Liver (tissue), 9 donors: ENCODE results near the gene TMEM53. TPM values are rescaled to one million over a fixed set of nuclear protein-coding genes. Genes with fewer than 3 reads are reported as not detected.

Source experiments
- DNase-seq: peaks from one replicate; pipeline ENCODE4 v3.0.0-alpha.2; 2017; ENCODE audit warnings: low spot score
- H3K27ac ChIP-seq, 2 donors: one replicate each; pipeline ENCODE4 v1.7.0; 2013; ENCODE audit warnings: inconsistent platforms in 2 of 2, low read length in 2 of 2, control low read depth in 1 of 2, low read depth in 1 of 2, mild to moderate bottlenecking in 1 of 2
- H3K27me3 ChIP-seq, 4 donors: one replicate each; pipeline versions ENCODE4 v1.6.1 to v1.7.0; 2013; ENCODE audit warnings: low read length in 3 of 4, inconsistent platforms in 1 of 4, mild to moderate bottlenecking in 1 of 4, moderate library complexity in 1 of 4; ENCODE audit not compliant: control insufficient read depth in 4 of 4, insufficient read depth in 4 of 4
- H3K36me3 ChIP-seq, 4 donors: one replicate each; pipeline versions ENCODE4 v1.6.1 to v1.7.0; 2013; ENCODE audit warnings: low read length in 3 of 4, mild to moderate bottlenecking in 3 of 4, low read depth in 1 of 4, moderate library complexity in 1 of 4; ENCODE audit not compliant: control insufficient read depth in 4 of 4, insufficient read depth in 3 of 4
- H3K4me1 ChIP-seq, 4 donors: one replicate each; pipeline versions ENCODE4 v1.6.1 to v1.7.0; 2013; ENCODE audit warnings: low read length in 3 of 4, mild to moderate bottlenecking in 3 of 4, moderate library complexity in 1 of 4; ENCODE audit not compliant: control insufficient read depth in 4 of 4, insufficient read depth in 4 of 4
- H3K4me3 ChIP-seq, 3 donors: one replicate each; pipeline versions ENCODE4 v1.6.1 to v1.7.0; 2013; ENCODE audit warnings: low read length in 3 of 3, control low read depth in 1 of 3, low read depth in 1 of 3, mild to moderate bottlenecking in 1 of 3
- H3K9ac ChIP-seq, 2 donors: one replicate each; pipeline ENCODE4 v1.7.0; 2013; ENCODE audit warnings: low read length in 2 of 2, mild to moderate bottlenecking in 2 of 2, moderate library complexity in 2 of 2, control low read depth in 1 of 2, low read depth in 1 of 2
- H3K9me3 ChIP-seq, 4 donors: one replicate each; pipeline versions ENCODE4 v1.6.1 to v1.7.0; 2013; ENCODE audit warnings: low read length in 3 of 4; ENCODE audit not compliant: control insufficient read depth in 4 of 4
- ATF3 ChIP-seq: IDR thresholded peaks from 2 replicates; pipeline ENCODE4 v1.6.1; 2016; ENCODE audit warnings: antibody characterized with exemption
- CTCF ChIP-seq: fragments of 150-350 bp; IDR thresholded peaks from 2 replicates; pipeline ENCODE4 v1.5.1; 2017; ENCODE audit warnings: improper control_type of control experiment, low read depth, low read length; ENCODE audit not compliant: missing input control
- EGR1 ChIP-seq, 2 donors: IDR thresholded peaks; 2 replicates each; pipeline ENCODE4 v1.6.1; 2016 to 2018; ENCODE audit warnings: antibody characterized with exemption in 2 of 2, low read depth in 2 of 2
- HNF4A ChIP-seq, 2 donors: conservative IDR thresholded peaks; 2 replicates each; pipeline ENCODE4 v1.6.1; 2016; ENCODE audit warnings: antibody characterized with exemption in 2 of 2, mild to moderate bottlenecking in 2 of 2
- JUND ChIP-seq, 2 donors: IDR thresholded peaks; 2 replicates each; pipeline ENCODE4 v1.6.1; 2016; ENCODE audit warnings: antibody characterized with exemption in 2 of 2
- REST ChIP-seq: IDR thresholded peaks from 2 replicates; pipeline ENCODE4 v1.6.1; 2016; ENCODE audit warnings: antibody characterized with exemption, mild to moderate bottlenecking
- TAF1 ChIP-seq: conservative IDR thresholded peaks from 2 replicates; pipeline ENCODE4 v1.6.1; 2016; ENCODE audit warnings: antibody characterized with exemption, mild to moderate bottlenecking
- YY1 ChIP-seq: IDR thresholded peaks from 2 replicates; pipeline ENCODE4 v1.6.1; 2016; ENCODE audit warnings: antibody characterized with exemption, mild to moderate bottlenecking
- ZBTB33 ChIP-seq: IDR thresholded peaks from 2 replicates; pipeline ENCODE4 v1.6.1; 2016; ENCODE audit warnings: antibody characterized with exemption
- WGBS: extraction: QIAGEN DNeasy Blood & Tissue Kit; methylation state at CpG from one replicate; pipeline ENCODE4 v1.1.7; 2013; 5-methylcytosine and 5-hydroxymethylcytosine counted together
- polyA plus RNA-seq, 2 donors: library from polyadenylated mRNA; stranded (reverse) in 1 of 2; unstranded in 1 of 2; fragments of 200-250 nt in 1 of 2; fragments of >200 nt in 1 of 2; fragmentation: Nextera tagmentation in 1 of 2; extraction: Ambion mirVana in 1 of 2; gene quantifications; one replicate each; pipeline versions ENCODE4 v1.2.1 to v1.2.3, GENCODE V29; 2013 to 2015
- total RNA-seq, 2 donors: library from RNA; depleted of rRNA; stranded (reverse); fragments of >200 nt; gene quantifications; one replicate each; pipeline ENCODE4 v1.2.3, GENCODE V29; 2014
- donor health status: healthy.
- donor health status: healthy.
- donor health status: healthy.
- donor health status: healthy.
- donor health status: healthy.

TMEM53 gene
- total and polyA plus RNA-seq, 4 donors = 9.9 to 89.2 (median 29.4) TPM

- Histone ChIP-seq H3K4me3 (no peak overlapping the region), H3K36me3 (peaks cover 11 to 46% (median 12%) of the 10 kb centered on the region in 4 donors), H3K27me3 (no peaks in the 10 kb centered on the region), H3K9ac (no peak overlapping the region), H3K27ac (no peak overlapping the region), H3K4me1 (peaks cover 2 to 31% (median 14%) of the 10 kb centered on the region in 4 donors), H3K9me3 (no peaks in the 10 kb centered on the region)
- WGBS = 94% methylated on average over 13 of the region's 13 CpGs
- DNase-seq = no peak
- no peak for TF ChIP-seq TAF1
- no peak for TF ChIP-seq CTCF
- no peak for TF ChIP-seq EGR1 (IDR thresholded peaks at IDR 0.05; ENCODE audit: low read depth in 2 of 2)
- TF ChIP-seq JUND (IDR thresholded peaks at IDR 0.05) = no peak
Observed at GRCh38 chr1:44649788-44650158, 24.5 kb downstream of the TMEM53 start.

GRCh38 chr1:44648529-44649250, 25.6 kb downstream of the TMEM53 start:
- no peaks in the 10 kb centered on the region for H3K27me3 ChIP-seq
- H3K36me3 ChIP-seq = peaks cover 4 to 43% (median 11%) of the 10 kb centered on the region in 4 donors
- no peak overlapping the region for H3K27ac ChIP-seq
- H3K4me1 ChIP-seq = peaks cover 4 to 42% (median 25%) of the 10 kb centered on the region in 4 donors
- TF ChIP-seq ATF3 (no peak), REST (no peak), HNF4A (conservative IDR thresholded peaks at IDR 0.05) (no peak), ZBTB33 (no peak), YY1 (no peak), EGR1 (IDR thresholded peaks at IDR 0.05; ENCODE audit: low read depth in 2 of 2) (no peak)
- H3K9ac ChIP-seq = no peak overlapping the region
- DNase-seq = no peak
- H3K9me3 ChIP-seq = no peaks in the 10 kb centered on the region
- no peak overlapping the region for H3K4me3 ChIP-seq
- 91% methylated on average over 13 of the region's 13 CpGs for WGBS
